ENCODE results near the gene KLHL29. TPM values are rescaled to one million over a fixed set of nuclear protein-coding genes. Genes with fewer than 3 reads are reported as not detected.

KLHL29 gene
- polyA plus RNA-seq, 3 donors, result 0.03 TPM; not detected in 2

DNA sequence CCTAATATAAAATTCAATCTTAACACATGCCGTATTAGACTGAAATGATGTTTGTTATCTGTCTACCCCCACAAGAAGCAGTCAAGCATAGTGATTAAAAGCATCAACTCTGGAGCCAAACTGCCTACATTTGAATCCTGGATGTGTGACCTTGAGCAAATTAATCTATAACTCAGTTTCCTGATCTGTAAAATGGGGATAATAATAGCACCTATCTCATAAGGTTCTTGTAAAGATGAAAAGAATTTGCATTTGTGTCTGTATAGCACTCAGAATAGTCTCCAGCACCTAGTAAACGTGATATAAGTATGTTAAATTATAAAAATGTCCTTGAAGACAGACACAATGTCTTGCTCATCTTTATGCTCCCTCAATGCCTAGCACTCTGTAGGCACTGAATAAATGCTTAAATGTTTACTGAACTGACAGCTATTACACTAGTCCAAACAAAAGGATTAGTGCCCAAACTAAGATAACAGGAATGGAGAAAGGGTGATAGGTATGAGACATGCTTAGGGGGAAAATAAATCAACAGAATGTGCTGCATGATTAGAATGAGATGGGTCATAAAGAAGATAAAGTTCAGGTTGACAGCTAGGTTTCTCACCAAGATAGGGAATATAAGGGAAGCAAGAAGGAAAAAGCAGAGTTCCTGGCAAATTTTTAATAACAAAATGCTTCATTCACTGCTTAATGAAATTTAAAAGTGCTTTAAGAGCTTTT lies 361.3 kb downstream of the KLHL29 start:
- intact Hi-C loops (cut with micrococcal nuclease), result no loop called here
- DNase-seq, result no peak
- Histone ChIP-seq H3K4me2 (replicated peaks; ENCODE audit: extremely low read depth, low read length, poor library complexity, severe bottlenecking) (no peak overlapping the region), H3K9me3 (replicated peaks in 1 of 2; ENCODE audit: control insufficient read depth in 1 of 2, insufficient read depth in 1 of 2, low read length in 2 of 2) (no peaks in the 10 kb centered on the region), H3K36me3 (replicated peaks in 1 of 2; ENCODE audit: control insufficient read depth in 1 of 2, insufficient read depth in 2 of 2, low read length in 2 of 2) (peaks cover 25 to 49% of the 10 kb centered on the region in 2 donors), H3K79me2 (ENCODE audit: insufficient read depth, low read length) (no peaks in the 10 kb centered on the region), H3K27ac (ENCODE audit: low read depth in 1 of 2, low read length in 2 of 2) (peak overlapping the region in 1 of 2 donors; percentile 4), H3K4me1 (ENCODE audit: control insufficient read depth in 1 of 2, insufficient read depth in 2 of 2, low read length in 2 of 2) (no peaks in the 10 kb centered on the region), H4K20me1 (ENCODE audit: insufficient read depth, low read length) (no peaks in the 10 kb centered on the region), H3K9ac (ENCODE audit: insufficient read depth, low read length, poor library complexity, severe bottlenecking) (no peak overlapping the region), H3K27me3 (ENCODE audit: control insufficient read depth in 2 of 2, insufficient read depth in 2 of 2, low read length in 2 of 2) (no peaks in the 10 kb centered on the region), H3K4me3 (replicated peaks in 1 of 3; ENCODE audit: low read depth in 2 of 3, low read length in 3 of 3) (no peak overlapping the region), H2AFZ (ENCODE audit: insufficient read depth, low read depth, low read length, poor library complexity, severe bottlenecking) (no peak overlapping the region)
- peak overlapping the region in 1 of 7 donors; percentile 54 for H3K27ac Mint-ChIP-seq
- H3K9me3 Mint-ChIP-seq, result peaks cover 0 to 4% (median 2%) of the 10 kb centered on the region in 7 donors
- peaks cover 38 to 49% of the 10 kb centered on the region in 2 donors for H3K36me3 Mint-ChIP-seq
- TF ChIP-seq, protein P1, sequence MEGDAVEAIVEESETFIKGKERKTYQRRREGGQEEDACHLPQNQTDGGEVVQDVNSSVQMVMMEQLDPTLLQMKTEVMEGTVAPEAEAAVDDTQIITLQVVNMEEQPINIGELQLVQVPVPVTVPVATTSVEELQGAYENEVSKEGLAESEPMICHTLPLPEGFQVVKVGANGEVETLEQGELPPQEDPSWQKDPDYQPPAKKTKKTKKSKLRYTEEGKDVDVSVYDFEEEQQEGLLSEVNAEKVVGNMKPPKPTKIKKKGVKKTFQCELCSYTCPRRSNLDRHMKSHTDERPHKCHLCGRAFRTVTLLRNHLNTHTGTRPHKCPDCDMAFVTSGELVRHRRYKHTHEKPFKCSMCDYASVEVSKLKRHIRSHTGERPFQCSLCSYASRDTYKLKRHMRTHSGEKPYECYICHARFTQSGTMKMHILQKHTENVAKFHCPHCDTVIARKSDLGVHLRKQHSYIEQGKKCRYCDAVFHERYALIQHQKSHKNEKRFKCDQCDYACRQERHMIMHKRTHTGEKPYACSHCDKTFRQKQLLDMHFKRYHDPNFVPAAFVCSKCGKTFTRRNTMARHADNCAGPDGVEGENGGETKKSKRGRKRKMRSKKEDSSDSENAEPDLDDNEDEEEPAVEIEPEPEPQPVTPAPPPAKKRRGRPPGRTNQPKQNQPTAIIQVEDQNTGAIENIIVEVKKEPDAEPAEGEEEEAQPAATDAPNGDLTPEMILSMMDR (IDR thresholded peaks at IDR 0.05), result no peak
- no peaks in the 10 kb centered on the region for H3K4me1 Mint-ChIP-seq
- H3K4me3 Mint-ChIP-seq, result no peak overlapping the region
- no CpG with 5 or more reads among the region's 2 CpGs for WGBS (ENCODE audit: insufficient coverage)
- peaks cover 0 to 1% (median 0%) of the 10 kb centered on the region in 3 donors for H3K27me3 Mint-ChIP-seq (ENCODE audit: low read depth in 3 of 3)

DNA sequence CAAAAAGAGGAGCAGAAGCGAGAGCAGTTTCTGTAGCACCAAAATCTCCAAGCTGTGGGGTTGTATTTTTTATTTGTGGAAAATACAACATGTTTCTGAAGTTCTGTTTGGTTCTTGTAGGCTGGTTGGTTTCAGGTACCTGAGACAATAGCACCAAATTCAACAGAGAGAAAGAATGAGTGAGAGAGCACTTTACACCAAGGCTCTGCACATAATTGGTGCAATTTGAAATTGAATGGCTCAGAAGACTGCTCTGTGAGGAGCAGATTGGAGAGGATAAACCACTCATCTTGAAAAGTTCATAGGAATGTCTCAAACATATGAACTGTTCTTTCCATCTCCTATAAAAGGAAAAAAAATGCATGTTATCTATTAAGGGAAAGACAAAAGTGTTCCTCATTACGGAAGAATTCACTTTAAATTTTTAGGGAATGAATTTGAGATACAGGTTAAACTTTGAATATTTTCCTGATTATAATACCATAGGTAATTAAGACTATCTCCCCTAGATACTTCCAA lies 366.8 kb downstream of the KLHL29 start:
- Histone ChIP-seq H2AFZ (ENCODE audit: insufficient read depth, low read depth, low read length, poor library complexity, severe bottlenecking) (no peak overlapping the region), H3K9ac (ENCODE audit: insufficient read depth, low read length, poor library complexity, severe bottlenecking) (no peak overlapping the region), H4K20me1 (ENCODE audit: insufficient read depth, low read length) (peaks cover 5% of the 10 kb centered on the region), H3K27me3 (ENCODE audit: control insufficient read depth in 2 of 2, insufficient read depth in 2 of 2, low read length in 2 of 2) (no peaks in the 10 kb centered on the region), H3K9me3 (replicated peaks in 1 of 2; ENCODE audit: control insufficient read depth in 1 of 2, insufficient read depth in 1 of 2, low read length in 2 of 2) (no peaks in the 10 kb centered on the region), H3K79me2 (ENCODE audit: insufficient read depth, low read length) (no peaks in the 10 kb centered on the region), H3K36me3 (replicated peaks in 1 of 2; ENCODE audit: control insufficient read depth in 1 of 2, insufficient read depth in 2 of 2, low read length in 2 of 2) (peaks cover 65 to 89% of the 10 kb centered on the region in 2 donors), H3K4me2 (replicated peaks; ENCODE audit: extremely low read depth, low read length, poor library complexity, severe bottlenecking) (no peak overlapping the region), H3K4me3 (replicated peaks in 1 of 3; ENCODE audit: low read depth in 2 of 3, low read length in 3 of 3) (no peak overlapping the region), H3K4me1 (ENCODE audit: control insufficient read depth in 1 of 2, insufficient read depth in 2 of 2, low read length in 2 of 2) (no peaks in the 10 kb centered on the region), H3K27ac (ENCODE audit: low read depth in 1 of 2, low read length in 2 of 2) (no peak overlapping the region)
- H3K27me3 Mint-ChIP-seq (ENCODE audit: low read depth in 3 of 3), result no peaks in the 10 kb centered on the region
- H3K4me1 Mint-ChIP-seq, result no peaks in the 10 kb centered on the region
- intact Hi-C loops (cut with micrococcal nuclease), result no loop called here
- TF ChIP-seq, protein P1 (IDR thresholded peaks at IDR 0.05), result no peak
- WGBS (ENCODE audit: insufficient coverage), result 100% methylated on average over 1 of the region's 2 CpGs
- no peaks in the 10 kb centered on the region for H3K9me3 Mint-ChIP-seq
- no peak overlapping the region for H3K4me3 Mint-ChIP-seq
- H3K36me3 Mint-ChIP-seq, result peaks cover 62 to 72% of the 10 kb centered on the region in 2 donors
- no peak for DNase-seq
- no peak overlapping the region for H3K27ac Mint-ChIP-seq
